ENCODE data around the gene SEC23IP.

GRCh38 chr10:119878524-119878923, 14.0 kb upstream of the SEC23IP start:
- no peak for TF ChIP-seq CTCF (IDR thresholded peaks at IDR 0.05)
- TF ChIP-seq EZH2 (IDR thresholded peaks at IDR 0.05), result no peak
- TF ChIP-seq EZH2phosphoT487 (IDR thresholded peaks at IDR 0.05), result no peak
